Psoas muscle (tissue), 8 donors: Measurements from ENCODE around the gene HAGHL. TPM values are rescaled to one million over a fixed set of nuclear protein-coding genes. Genes with fewer than 3 reads are reported as not detected.

ENCODE experiments used
- ATAC-seq, 4 donors: fragments of 200-7000 bp; cut with Tn5 transposase; one replicate each; pipeline ENCODE4 v1.9.1; 2020; ENCODE audit warnings: moderate library complexity in 3 of 4, mild to moderate bottlenecking in 2 of 4
- DNase-seq, 2 donors: peaks; one replicate each; pipeline ENCODE4 v3.0.0-alpha.2; 2020
- H3K27ac ChIP-seq: fragments of 200-600 bp; one replicate; pipeline ENCODE4 v1.8.0; 2022
- H3K27me3 ChIP-seq, 3 donors: fragments of 200-600 bp in 1 of 3; one replicate each; pipeline versions ENCODE4 v1.6.1 to v1.8.0; 2013 to 2022; ENCODE audit warnings: low read length in 2 of 3, mild to moderate bottlenecking in 2 of 3, moderate library complexity in 1 of 3; ENCODE audit not compliant: insufficient read depth in 3 of 3
- H3K36me3 ChIP-seq, 2 donors: fragments of 200-600 bp in 1 of 2; one replicate each; pipeline versions ENCODE4 v1.6.1 to v1.8.0; 2013 to 2022; ENCODE audit warnings: low read depth in 1 of 2, mild to moderate bottlenecking in 1 of 2, moderate library complexity in 1 of 2; ENCODE audit not compliant: insufficient read depth in 1 of 2
- H3K4me1 ChIP-seq: fragments of 200-600 bp; one replicate; pipeline ENCODE4 v1.8.0; 2022
- H3K4me3 ChIP-seq: fragments of 200-600 bp; one replicate; pipeline ENCODE4 v1.8.0; 2022; ENCODE audit warnings: mild to moderate bottlenecking
- H3K9me3 ChIP-seq: fragments of 200-600 bp; one replicate; pipeline ENCODE4 v1.8.0; 2022
- CTCF ChIP-seq: fragments of 200-600 bp; IDR thresholded peaks from one replicate; pipeline ENCODE4 v1.8.0; 2022; ENCODE audit warnings: antibody characterized with exemption
- WGBS, 3 donors: extraction: QIAGEN DNeasy Blood & Tissue Kit; methylation state at CpG; one replicate each; pipeline versions ENCODE4 v1.1.6 to v1.1.7; 2013; 5-methylcytosine and 5-hydroxymethylcytosine counted together
- intact Hi-C, 2 donors: fragments of 100-400 bp; cut with DNase I; formaldehyde crosslinking; loops; one replicate each; pipeline versions ENCODE4 v1.11.0 to v1.14.2; 2022
- polyA plus RNA-seq, 3 donors: library from polyadenylated mRNA; stranded (reverse); fragments of 200-250 nt; gene quantifications; one replicate each; pipeline ENCODE4 v1.2.3, GENCODE V29; 2013
- total RNA-seq, 4 donors: library from RNA; stranded (reverse); fragmentation: NEBNext Ultra II Directional in 2 of 4; extraction: Animal tissue kit (Norgen Biotek cat#: 25700) in 2 of 4; gene quantifications; one replicate each; pipeline versions ENCODE4 v1.2.1 to v1.2.4, GENCODE V29; 2021 to 2023
- donor health status: healthy with polysubstance abuse.
- donor health status: DM: no; HTN: no; CAD: no; lungs with moderate emphysema.
- donor health status: Bipolar disorder and iron deficiency.
- donor health status: healthy.
- donor health status: DM: yes; HTN: yes; CAD: no.
- donor health status: DM: no; HTN: no; CAD: no.
- donor health status: DM: no; HTN: no; CAD: no.
- donor health status: DM: yes; HTN: yes; CAD: no.

The HAGHL gene
- total and polyA plus RNA-seq, 7 donors, result 0.38 to 4.4 (median 0.58) TPM

- H3K4me1 ChIP-seq, result peaks cover 29% of the 10 kb centered on the region
- peaks cover 0 to 7% of the 10 kb centered on the region in 2 donors for H3K36me3 ChIP-seq
- no peaks in the 10 kb centered on the region for H3K27me3 ChIP-seq
- 71 to 78% (median 73%) methylated on average over 27 to 32 of the region's 32 CpGs for WGBS, 3 donors
- intact Hi-C loops, result no loop called here
- H3K27ac ChIP-seq, result no peak overlapping the region
- DNase-seq (no peak), ATAC-seq (no peak)
- H3K4me3 ChIP-seq, result no peak overlapping the region
- TF ChIP-seq CTCF, result no peak
- no peaks in the 10 kb centered on the region for H3K9me3 ChIP-seq
Measured at GRCh38 chr16:717450-718245, 9.3 kb upstream of the HAGHL start.

DNA sequence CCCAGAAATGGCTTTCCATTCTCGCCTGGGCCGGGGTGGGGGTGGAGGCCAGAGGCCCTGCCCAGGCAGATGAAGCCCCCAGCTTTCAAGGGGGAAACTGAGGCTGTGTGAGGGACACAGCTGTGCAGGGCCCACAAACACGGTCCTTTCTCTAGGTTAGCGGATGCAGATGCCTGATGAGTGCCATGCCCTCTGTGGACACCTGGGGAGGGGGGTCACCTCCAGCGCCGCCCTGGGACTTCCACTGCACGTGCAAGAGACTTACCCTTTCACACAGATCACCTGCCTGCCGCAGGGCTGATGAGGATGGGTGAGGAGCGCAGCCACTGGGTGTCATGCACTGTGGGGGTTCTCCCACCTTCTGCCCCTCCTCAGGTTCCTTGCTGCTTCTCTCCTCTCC is 8.5 kb upstream of the HAGHL start:
- TF ChIP-seq CTCF, result no peak
- 88 to 97% (median 90%) methylated on average over 9 of the region's 9 CpGs for WGBS, 3 donors
- no peak overlapping the region for H3K4me3 ChIP-seq
- no peaks in the 10 kb centered on the region for H3K9me3 ChIP-seq
- peaks cover 29% of the 10 kb centered on the region for H3K4me1 ChIP-seq
- no peaks in the 10 kb centered on the region for H3K27me3 ChIP-seq
- H3K36me3 ChIP-seq, result peaks cover 0 to 9% of the 10 kb centered on the region in 2 donors
- intact Hi-C loops, result no loop called here
- no peak for DNase-seq
- no peak overlapping the region for H3K27ac ChIP-seq
- ATAC-seq, result no peak

GRCh38 chr16:718922-719321 is 8.0 kb upstream of the HAGHL start:
- Histone ChIP-seq H3K4me3 (no peak overlapping the region), H3K27ac (no peak overlapping the region), H3K9me3 (no peaks in the 10 kb centered on the region), H3K27me3 (no peaks in the 10 kb centered on the region), H3K4me1 (peaks cover 29% of the 10 kb centered on the region), H3K36me3 (peaks cover 0 to 9% of the 10 kb centered on the region in 2 donors)
- no peak for TF ChIP-seq CTCF
- no peak for ATAC-seq
- 73 to 84% (median 78%) methylated on average over 6 of the region's 6 CpGs for WGBS, 3 donors
- no peak for DNase-seq
- intact Hi-C loops, result no loop called here

GRCh38 chr16:719815-720446 is 7.0 kb upstream of the HAGHL start:
- no peaks in the 10 kb centered on the region for H3K9me3 ChIP-seq
- no peaks in the 10 kb centered on the region for H3K27me3 ChIP-seq
- 8 to 9% (median 8%) methylated on average over 16 of the region's 16 CpGs for WGBS, 3 donors
- intact Hi-C loops, result no loop called here
- peak overlapping the region; percentile 86 for H3K27ac ChIP-seq
- peak overlapping the region; percentile 91 for H3K4me3 ChIP-seq
- H3K4me1 ChIP-seq, result peaks cover 29% of the 10 kb centered on the region
- no peak for DNase-seq
- no peak for ATAC-seq
- H3K36me3 ChIP-seq, result peaks cover 0 to 9% of the 10 kb centered on the region in 2 donors
- no peak for TF ChIP-seq CTCF
